Activated CD8-positive, alpha-beta memory T cell treated with anti-CD3 and anti-CD28 coated beads, Interleukin-2, amount 50 U/mL, for 4 hours (primary cell): Measurements from ENCODE around the gene SERGEF.

Experiments
- DNase-seq: peaks from one replicate; pipeline ENCODE4 v3.0.0-alpha.2; 2020

SERGEF gene

GRCh38 chr11:17766073-17766359 is 246.8 kb downstream of the SERGEF start:
- no peak for DNase-seq

GRCh38 chr11:17765356-17766072 is 247.3 kb downstream of the SERGEF start:
- no peak for DNase-seq

GRCh38 chr11:17764446-17765218 is 248.2 kb downstream of the SERGEF start:
- DNase-seq: no peak

- DNase-seq: no peak
Measured at GRCh38 chr11:17763703-17764102, 249.1 kb downstream of the SERGEF start.

- no peak for DNase-seq
Measured at GRCh38 chr11:17763244-17763643, 249.6 kb downstream of the SERGEF start.

GRCh38 chr11:17762309-17762974 is 250.4 kb downstream of the SERGEF start:
- no peak for DNase-seq

- DNase-seq: no peak
Measured at GRCh38 chr11:17760102-17761029, 252.5 kb downstream of the SERGEF start.

GRCh38 chr11:17755891-17756290 is 257.0 kb downstream of the SERGEF start:
- DNase-seq: no peak

- no peak for DNase-seq
Measured at GRCh38 chr11:17753641-17754040, 259.2 kb downstream of the SERGEF start.

- no peak for DNase-seq
Measured at GRCh38 chr11:17753153-17753552, 259.7 kb downstream of the SERGEF start.

- DNase-seq: no peak
Measured at GRCh38 chr11:17752144-17752543, 260.7 kb downstream of the SERGEF start.

- DNase-seq: no peak
Measured at GRCh38 chr11:17751558-17751957, 261.3 kb downstream of the SERGEF start.

GRCh38 chr11:17750801-17751165 is 262.1 kb downstream of the SERGEF start:
- DNase-seq: no peak

GRCh38 chr11:17750013-17750800 is 262.6 kb downstream of the SERGEF start:
- DNase-seq: peak; percentile 3

GRCh38 chr11:17748761-17749721 is 263.8 kb downstream of the SERGEF start:
- DNase-seq: peak; percentile 7

GRCh38 chr11:17748044-17748443 is 264.8 kb downstream of the SERGEF start:
- DNase-seq: peak; percentile 1

- peak; percentile 6 for DNase-seq
Measured at GRCh38 chr11:17747131-17747955, 265.5 kb downstream of the SERGEF start.

- DNase-seq: peak; percentile 9
Measured at GRCh38 chr11:17746096-17746495, 266.8 kb downstream of the SERGEF start.

- DNase-seq: peak; percentile 3
Measured at GRCh38 chr11:17745023-17745772, 267.6 kb downstream of the SERGEF start.
